Stimulated activated CD8-positive, alpha-beta memory T cell treated with anti-CD3 and anti-CD28 coated beads, Interleukin-4, amount 100 ng/mL, for 24 hours (primary cell): ENCODE measurements around the gene SLC6A16.
"Not testable (repeated sequence)": the region's sequence is repeated elsewhere in the genome, so short reads cannot be mapped to it uniquely, and the experiment has no call there.

ENCODE experiments used
- DNase-seq: peaks from one replicate; pipeline ENCODE4 v3.0.0-alpha.2; 2020; ENCODE audit warnings: low read depth

The SLC6A16 gene

DNA sequence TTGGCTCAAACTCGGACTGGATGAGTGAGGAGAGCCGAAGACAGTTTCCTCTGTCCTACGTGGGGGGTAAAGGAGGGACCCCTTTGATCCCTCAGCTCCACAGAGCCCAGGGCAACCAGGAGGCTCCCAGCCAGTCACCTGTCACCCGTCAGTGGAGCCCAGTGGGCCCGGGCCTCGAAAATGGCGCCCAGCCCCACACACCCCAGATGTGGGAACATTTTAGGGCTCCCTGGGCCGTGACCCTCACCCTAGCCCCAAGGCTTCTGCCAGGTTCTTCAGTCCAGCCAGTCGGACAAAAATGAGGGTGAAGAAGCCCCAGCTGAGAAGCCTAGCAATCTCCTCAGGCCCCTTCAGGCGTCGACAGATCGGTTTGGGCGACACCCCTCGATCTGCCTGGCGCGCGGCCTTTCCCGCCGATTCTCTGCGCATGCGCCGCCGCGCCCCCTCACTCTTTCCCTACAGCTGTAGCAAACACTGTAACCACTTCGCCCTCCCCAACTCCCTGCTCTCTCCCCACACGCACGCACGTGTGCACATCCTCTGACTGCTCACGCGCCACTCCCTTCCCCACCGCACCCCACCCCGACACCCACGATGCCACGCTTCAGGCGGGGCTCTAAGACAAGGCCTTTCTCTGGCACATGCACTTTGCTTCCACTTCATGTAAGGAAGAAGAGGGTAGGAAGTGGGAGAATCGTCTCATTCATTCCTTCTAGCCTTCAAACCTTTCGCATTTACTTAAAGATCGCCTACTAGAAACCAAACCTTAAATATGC is at the start of gene SLC6A16:
TSS of gene SLC6A16 (minus strand) at position 391 of the 776 bp plus-strand sequence. CDS start 13,844 bp downstream, outside the sequence.
- DNase-seq = no peak

GRCh38 chr19:49373174-49373573 is 48.2 kb upstream of the SLC6A16 start:
- DNase-seq = not testable (repeated sequence)

- DNase-seq = no peak
Measured at GRCh38 chr19:49371184-49371583, 46.2 kb upstream of the SLC6A16 start.

GRCh38 chr19:49368711-49369358 is 43.8 kb upstream of the SLC6A16 start:
- no peak for DNase-seq

DNA sequence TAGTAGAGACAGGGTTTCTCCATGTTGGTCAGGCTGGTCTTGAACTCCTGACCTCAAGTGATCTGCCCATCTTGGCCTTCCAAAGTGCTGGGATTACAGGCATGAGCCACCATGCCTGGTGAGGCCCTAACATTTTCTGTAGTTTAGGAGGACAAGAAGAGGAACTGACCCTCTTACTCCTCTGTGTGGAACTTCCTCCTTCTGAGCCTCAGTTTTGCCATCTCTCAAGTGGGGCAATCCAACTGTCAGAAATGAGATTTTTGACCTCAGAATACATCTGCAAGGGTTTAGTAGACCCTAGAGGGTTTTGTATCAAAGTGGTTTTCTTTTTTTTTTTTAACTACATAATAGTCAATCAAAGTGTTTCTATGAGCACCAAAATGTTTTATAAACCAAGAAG is 41.1 kb upstream of the SLC6A16 start:
- no peak for DNase-seq

DNA sequence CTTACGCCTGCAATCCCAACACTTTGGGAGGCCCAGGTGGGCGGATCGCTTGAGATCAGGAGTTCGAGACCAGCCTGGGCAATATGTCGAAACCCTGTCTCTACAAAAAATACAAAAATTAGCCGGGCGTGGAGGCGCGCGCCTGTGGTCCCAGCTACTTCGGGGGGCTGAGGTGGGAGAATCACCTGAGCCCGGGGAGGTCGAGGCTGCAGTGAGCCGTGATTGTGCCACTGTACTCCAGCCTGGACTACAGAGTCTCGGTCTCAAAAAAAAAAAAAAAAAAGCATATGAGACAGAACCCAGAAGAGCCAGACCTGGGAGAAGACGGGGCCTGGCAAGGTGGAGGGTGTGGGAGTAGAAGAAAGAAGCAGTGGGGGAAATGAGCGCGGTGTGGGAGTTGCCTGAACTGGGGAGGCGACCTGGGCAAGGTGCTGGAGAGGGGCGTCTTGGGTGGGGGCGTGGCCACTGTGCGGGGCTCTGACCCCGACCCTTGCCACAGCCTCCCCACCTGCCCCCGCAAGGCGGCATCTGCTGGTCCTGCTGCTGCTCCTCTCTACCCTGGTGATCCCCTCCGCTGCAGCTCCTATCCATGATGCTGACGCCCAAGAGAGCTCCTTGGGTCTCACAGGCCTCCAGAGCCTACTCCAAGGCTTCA is 39.2 kb upstream of the SLC6A16 start:
- no peak for DNase-seq

GRCh38 chr19:49363268-49364082 is 38.5 kb upstream of the SLC6A16 start, which contains the start of gene DKKL1:
Gene DKKL1 (plus strand): TSS chr19:49363877. CDS start chr19:49363999, 122 bp downstream.
- DNase-seq = peak; percentile 53

GRCh38 chr19:49362929-49363267 is 37.9 kb upstream of the SLC6A16 start:
- no peak for DNase-seq

- no peak for DNase-seq
Measured at GRCh38 chr19:49362048-49362928, 37.3 kb upstream of the SLC6A16 start, which contains the start of gene TEAD2. Gene TEAD2 (minus strand): TSS chr19:49362416. CDS start chr19:49360075, 2,341 bp downstream.

DNA sequence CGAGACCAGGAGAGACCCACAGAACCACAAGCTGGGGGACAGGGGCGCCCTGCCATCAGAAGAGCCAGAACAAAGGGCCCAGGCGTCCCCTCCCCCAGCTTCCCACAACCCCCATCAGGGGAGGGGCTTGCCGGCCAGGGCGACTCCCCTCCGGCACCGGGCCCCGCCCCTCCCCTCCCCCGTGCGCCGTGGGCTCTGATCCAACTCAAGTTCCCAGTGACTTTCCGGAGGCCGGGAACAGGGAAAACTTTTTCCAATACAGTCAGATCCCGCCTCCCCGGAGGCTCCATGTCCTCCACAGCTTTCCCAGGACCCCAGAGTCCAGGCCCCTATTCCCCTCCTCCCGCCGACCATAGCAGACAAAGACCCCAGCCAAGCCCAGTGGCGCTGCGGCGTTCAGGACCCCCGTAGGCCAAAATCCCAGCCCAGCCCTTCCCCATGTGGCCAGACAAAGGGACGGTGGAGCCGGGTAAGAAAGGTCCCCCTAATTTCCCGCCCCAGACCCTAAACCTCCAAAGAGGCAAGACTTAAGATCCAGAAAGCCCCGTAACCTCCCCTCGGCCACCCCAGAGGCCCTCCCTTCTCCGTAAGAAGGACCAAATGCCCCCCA is 36.6 kb upstream of the SLC6A16 start:
- DNase-seq = no peak

- DNase-seq = no peak
Measured at GRCh38 chr19:49359851-49360820, 35.1 kb upstream of the SLC6A16 start.

DNA sequence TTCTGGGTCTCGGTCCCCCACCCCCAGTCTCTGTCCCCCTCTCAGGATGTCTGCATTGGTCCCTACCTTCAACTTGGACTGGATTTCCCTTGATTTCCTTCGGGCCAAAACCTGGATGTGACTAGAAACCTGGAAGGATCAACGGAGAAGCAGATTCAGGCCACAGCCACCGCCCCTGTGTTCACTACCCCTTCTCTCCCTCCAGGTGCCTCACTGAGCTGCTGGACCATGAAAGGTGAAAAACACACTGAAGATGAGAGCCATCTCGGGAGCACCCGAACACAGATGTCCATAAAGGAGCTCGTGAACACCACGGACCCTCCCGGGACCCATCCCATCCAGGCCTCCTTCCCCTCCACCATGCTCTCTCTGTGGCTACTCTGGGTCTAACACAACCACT is 32.2 kb upstream of the SLC6A16 start:
- no peak for DNase-seq

DNA sequence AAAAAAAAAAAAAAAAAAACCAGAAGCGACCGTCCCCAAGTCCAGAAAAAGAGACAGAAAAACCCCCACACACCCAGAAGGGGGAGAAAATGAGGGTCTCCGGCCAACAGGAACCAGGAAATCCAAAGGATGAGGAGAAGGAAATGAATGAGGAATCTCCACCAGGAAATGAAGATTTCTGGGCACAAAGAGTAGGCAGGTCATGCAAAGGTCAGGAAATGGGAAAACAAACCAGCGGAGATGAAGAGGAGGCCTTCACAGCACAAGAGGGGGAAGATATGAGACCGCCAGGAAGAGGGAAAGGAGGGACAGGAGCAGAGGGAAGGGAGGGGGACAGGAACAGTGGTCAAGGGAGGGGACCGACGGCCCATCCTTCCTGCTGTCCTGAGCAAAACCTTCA is 31.4 kb upstream of the SLC6A16 start:
- DNase-seq = no peak

DNA sequence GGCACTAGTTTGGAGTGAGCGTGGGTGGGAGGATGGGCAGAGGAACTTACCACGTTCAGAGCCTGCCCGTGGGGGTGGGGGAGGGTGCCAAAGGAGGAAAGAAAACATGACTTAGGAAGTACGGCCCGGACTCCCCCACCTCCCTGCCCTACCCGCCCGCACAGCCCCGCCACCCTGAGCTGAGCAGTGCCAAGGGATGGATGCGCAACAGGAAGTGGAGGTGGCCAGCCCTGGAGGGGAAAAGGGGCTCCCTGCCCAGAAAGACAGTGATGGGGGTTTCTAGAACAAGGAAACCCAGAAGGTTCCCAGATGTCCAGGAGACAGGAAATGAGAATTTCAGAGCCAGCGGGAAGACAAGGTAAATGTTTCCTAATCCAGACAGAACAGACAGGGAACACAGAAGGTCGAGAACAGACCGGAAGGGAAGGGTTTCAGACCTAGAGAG is 30.9 kb upstream of the SLC6A16 start:
- no peak for DNase-seq

GRCh38 chr19:49349567-49349966 is 24.6 kb upstream of the SLC6A16 start:
- no peak for DNase-seq

GRCh38 chr19:49348305-49349189 is 23.6 kb upstream of the SLC6A16 start:
- no peak for DNase-seq

- DNase-seq = no peak
Measured at GRCh38 chr19:49347835-49348234, 22.8 kb upstream of the SLC6A16 start.

DNA sequence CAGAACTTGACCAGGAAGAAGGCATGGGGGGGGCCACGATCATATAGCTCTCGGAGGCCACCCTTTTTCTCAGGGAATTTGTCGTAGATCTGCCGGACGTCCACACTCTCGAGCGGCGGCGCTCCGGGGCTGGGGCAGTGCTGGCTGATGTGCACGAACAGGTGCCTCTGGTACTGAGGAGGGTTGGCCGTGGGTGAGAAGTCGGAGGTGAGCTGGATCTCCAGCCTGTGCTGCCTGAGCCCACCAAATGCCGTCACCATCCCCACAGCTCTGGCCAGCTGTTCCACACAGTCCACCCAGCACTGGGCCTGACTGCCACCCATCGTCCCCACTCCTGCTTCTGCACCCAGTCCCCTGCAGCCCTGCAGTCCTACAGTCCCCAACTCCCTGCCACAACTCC is 22.2 kb upstream of the SLC6A16 start:
- no peak for DNase-seq
